HG02642 (cell line): Measurements from ENCODE around the gene TMEM167A.
"Not testable (repeated sequence)": the region's sequence is repeated elsewhere in the genome, so short reads cannot be mapped to it uniquely, and the experiment has no call there.

Source experiments
- ATAC-seq: cut with Tn5 transposase; IDR thresholded peaks from one replicate; pipeline ENCODE4 v1.9.1; 2021; ENCODE audit warnings: mild to moderate bottlenecking; ENCODE audit not compliant: unreplicated experiment, poor library complexity

TMEM167A gene

GRCh38 chr5:83092619-83093018 lies 15.4 kb upstream of the TMEM167A start:
- no peak for ATAC-seq

GRCh38 chr5:83090169-83090568 lies 13.0 kb upstream of the TMEM167A start:
- ATAC-seq, result no peak

- ATAC-seq, result no peak
Observed at GRCh38 chr5:83085106-83085505, 7.9 kb upstream of the TMEM167A start.

GRCh38 chr5:83084336-83084735 lies 7.1 kb upstream of the TMEM167A start:
- ATAC-seq, result no peak

- ATAC-seq, result no peak
Observed at GRCh38 chr5:83082750-83083149, 5.6 kb upstream of the TMEM167A start.

GRCh38 chr5:83077662-83078261 lies 568 bp upstream of the TMEM167A start:
- ATAC-seq, result peak; percentile 13

GRCh38 chr5:83072966-83073365 lies 4.2 kb downstream of the TMEM167A start:
- no peak for ATAC-seq

- ATAC-seq, result no peak
Observed at GRCh38 chr5:83071286-83072051, 5.7 kb downstream of the TMEM167A start.

- ATAC-seq, result no peak
Observed at GRCh38 chr5:83069096-83069799, 7.9 kb downstream of the TMEM167A start.

- ATAC-seq, result not testable (repeated sequence)
Observed at GRCh38 chr5:83067377-83067776, 9.8 kb downstream of the TMEM167A start.

- ATAC-seq, result no peak
Observed at GRCh38 chr5:83066548-83067110, 10.6 kb downstream of the TMEM167A start.

- ATAC-seq, result peak; percentile 56
Observed at GRCh38 chr5:83059341-83059740, 17.9 kb downstream of the TMEM167A start.

- no peak for ATAC-seq
Observed at GRCh38 chr5:83058726-83059125, 18.5 kb downstream of the TMEM167A start.

- no peak for ATAC-seq
Observed at GRCh38 chr5:83055166-83055565, 22.0 kb downstream of the TMEM167A start.

- no peak for ATAC-seq
Observed at GRCh38 chr5:83050723-83051340, 26.4 kb downstream of the TMEM167A start.

GRCh38 chr5:83049370-83049885 lies 27.8 kb downstream of the TMEM167A start:
- no peak for ATAC-seq

- ATAC-seq, result no peak
Observed at GRCh38 chr5:83048811-83049210, 28.4 kb downstream of the TMEM167A start.

GRCh38 chr5:83048277-83048676 lies 28.9 kb downstream of the TMEM167A start:
- ATAC-seq, result no peak

GRCh38 chr5:83044926-83045325 lies 32.3 kb downstream of the TMEM167A start:
- ATAC-seq, result no peak

GRCh38 chr5:83042507-83042906 lies 34.7 kb downstream of the TMEM167A start:
- ATAC-seq, result no peak
